Endothelial cell of umbilical vein (primary cell): ENCODE measurements around the gene PLK5. TPM values are rescaled to one million over a fixed set of nuclear protein-coding genes. Genes with fewer than 3 reads are reported as not detected.

Experiments used
- BruUV-seq: library from RNA; stranded (reverse); fragments of 400-500 nt; replicated peaks from 2 replicates; lab custom pipeline; 2021; lab: Mats Ljungman, UMichigan
- CTCF ChIA-PET: fragments of 300-600, 350-600 bp; sonication (Branson Sonifier 250); formaldehyde crosslinking; loops from one replicate; lab custom pipeline; 2021; ENCODE audit warnings: antibody characterized with exemption, inconsistent platforms; lab: Charles Lee
- POLR2A ChIA-PET: fragments of 300-600, 350-600 bp; sonication (Branson Sonifier 250); formaldehyde crosslinking; loops from one replicate; lab custom pipeline; 2021; ENCODE audit warnings: antibody characterized with exemption, inconsistent platforms; lab: Charles Lee
- DNase-seq: peaks from one replicate; pipeline ENCODE4 v3.0.0-alpha.2; 2011; ENCODE audit warnings: low read depth, low spot score
- FAIRE-seq: peaks from 2 replicates; lab custom pipeline; 2011; peaks lifted over from hg19 to GRCh38; lab: Jason Lieb, UNC
- H2AFZ ChIP-seq: 2 replicates; pipeline ENCODE4 v1.6.0; 2012; ENCODE audit warnings: low read depth, low read length, control low read depth, inconsistent platforms
- H3K27ac ChIP-seq: 2 replicates; pipeline ENCODE4 v1.5.1; 2011; ENCODE audit warnings: low read depth, mild to moderate bottlenecking, control low read depth, low read length, moderate library complexity; ENCODE audit not compliant: insufficient read depth
- H3K27me3 ChIP-seq, 2 experiments: 2 replicates each; pipeline versions ENCODE4 v1.6.0 to v1.6.1; 2011; ENCODE audit warnings: low read length in 2 of 2, mixed read lengths in 1 of 2; ENCODE audit not compliant: control insufficient read depth in 2 of 2, insufficient read depth in 2 of 2
- H3K36me3 ChIP-seq, 2 experiments: 2 replicates in 1 of 2; 3 replicates in 1 of 2; pipeline ENCODE4 v1.5.1; 2011; ENCODE audit warnings: low read length in 2 of 2, mild to moderate bottlenecking in 1 of 2, moderate library complexity in 1 of 2; ENCODE audit not compliant: control insufficient read depth in 2 of 2, insufficient read depth in 2 of 2; ENCODE audit errors: extremely low read depth in 1 of 2
- H3K4me1 ChIP-seq: 3 replicates; pipeline ENCODE4 v1.5.1; 2011; ENCODE audit warnings: mild to moderate bottlenecking, low read length; ENCODE audit not compliant: control insufficient read depth, insufficient read depth; ENCODE audit errors: extremely low read depth
- H3K4me2 ChIP-seq: 2 replicates; pipeline ENCODE4 v1.6.1; 2011; ENCODE audit warnings: low read length, control low read depth, mixed read lengths; ENCODE audit not compliant: insufficient read depth
- H3K4me3 ChIP-seq, 3 experiments: fragments of 200-600 bp in 1 of 3; sonication (generic), shearing (Covaris generic) in 1 of 3; replicated peaks in 1 of 3; 2 replicates each; pipeline ENCODE4 v1.5.1; 2011 to 2016; ENCODE audit warnings: control low read depth in 3 of 3, low read length in 3 of 3, mild to moderate bottlenecking in 2 of 3, inconsistent platforms in 1 of 3, low read depth in 1 of 3, moderate library complexity in 1 of 3; ENCODE audit not compliant: insufficient read depth in 1 of 3
- H3K79me2 ChIP-seq: 2 replicates; pipeline ENCODE4 v1.6.0; 2012; ENCODE audit warnings: low read length, inconsistent platforms; ENCODE audit not compliant: control insufficient read depth, insufficient read depth
- H3K9ac ChIP-seq: replicated peaks from 2 replicates; pipeline ENCODE3; 2011; ENCODE audit warnings: low read length, control low read depth; ENCODE audit not compliant: insufficient read depth; ENCODE audit errors: extremely low read depth
- H3K9me1 ChIP-seq: replicated peaks from 3 replicates; pipeline ENCODE4 v1.6.0; 2011; ENCODE audit warnings: mild to moderate bottlenecking, low read length; ENCODE audit not compliant: control insufficient read depth, insufficient read depth; ENCODE audit errors: extremely low read depth
- H3K9me3 ChIP-seq: replicated peaks from 2 replicates; pipeline ENCODE4 v1.5.1; 2012; ENCODE audit warnings: low read length, inconsistent platforms; ENCODE audit not compliant: control insufficient read depth, insufficient read depth
- H4K20me1 ChIP-seq: replicated peaks from 2 replicates; pipeline ENCODE3; 2011; ENCODE audit warnings: mild to moderate bottlenecking, low read length; ENCODE audit not compliant: control insufficient read depth, insufficient read depth; ENCODE audit errors: extremely low read depth
- EZH2 ChIP-seq: IDR thresholded peaks from 2 replicates; pipeline ENCODE4 v1.6.1; 2012; ENCODE audit warnings: borderline replicate concordance, low read depth, mild to moderate bottlenecking, moderate library complexity, low read length, inconsistent platforms; ENCODE audit not compliant: severe bottlenecking
- GATA2 ChIP-seq: IDR thresholded peaks from 2 replicates; pipeline ENCODE4 v1.7.0; 2011; ENCODE audit warnings: low read depth, mild to moderate bottlenecking, moderate library complexity, mixed read lengths, low read length; ENCODE audit not compliant: insufficient read length, insufficient read depth
- MYC ChIP-seq: IDR thresholded peaks from one replicate; pipeline ENCODE4 v1.6.1; 2011; ENCODE audit warnings: mild to moderate bottlenecking, low read depth, low read length
- POLR2AphosphoS5 ChIP-seq: IDR thresholded peaks from 2 replicates; pipeline ENCODE4 v1.6.1; 2012; ENCODE audit warnings: low read depth, mild to moderate bottlenecking, control low read depth, low read length, moderate library complexity; ENCODE audit not compliant: insufficient read depth
- dilution Hi-C: fragments of 300-500 bp; cut with MboI; formaldehyde crosslinking; loops from one replicate; pipeline ENCODE4 v1.15.0; 2019; ENCODE audit warnings: low sequenced_read_pairs; ENCODE audit not compliant: extremely low pct_ligation_motif_present
- intact Hi-C: fragments of 100-400 bp; cut with micrococcal nuclease; formaldehyde crosslinking; loops from one replicate; pipeline ENCODE4 v1.10.0; 2022
- polyA plus RNA-seq, 4 experiments: library from polyadenylated mRNA; depleted of rRNA in 3 of 4; stranded (reverse) in 3 of 4; unstranded in 1 of 4; fragments of >200 nt; gene quantifications; 2 replicates each; pipeline versions ENCODE4 v1.2.1 to v1.2.3, GENCODE V29; 2011 to 2012; ENCODE audit warnings: missing spikeins in 1 of 4
- total RNA-seq: library from RNA; stranded (reverse); gene quantifications from 2 replicates; pipeline ENCODE4 v1.2.3, GENCODE V29; 2021
- TF ChIP-seq, protein P1 (sequence below): IDR thresholded peaks from 2 replicates; pipeline ENCODE4 v1.6.1; 2011; ENCODE audit not compliant: insufficient read depth, insufficient read length

Gene PLK5
- total and polyA plus RNA-seq, 2 donors (not counting 3 experiments of a cell fraction or from before 2014, with no cell fraction given): not detected

DNA sequence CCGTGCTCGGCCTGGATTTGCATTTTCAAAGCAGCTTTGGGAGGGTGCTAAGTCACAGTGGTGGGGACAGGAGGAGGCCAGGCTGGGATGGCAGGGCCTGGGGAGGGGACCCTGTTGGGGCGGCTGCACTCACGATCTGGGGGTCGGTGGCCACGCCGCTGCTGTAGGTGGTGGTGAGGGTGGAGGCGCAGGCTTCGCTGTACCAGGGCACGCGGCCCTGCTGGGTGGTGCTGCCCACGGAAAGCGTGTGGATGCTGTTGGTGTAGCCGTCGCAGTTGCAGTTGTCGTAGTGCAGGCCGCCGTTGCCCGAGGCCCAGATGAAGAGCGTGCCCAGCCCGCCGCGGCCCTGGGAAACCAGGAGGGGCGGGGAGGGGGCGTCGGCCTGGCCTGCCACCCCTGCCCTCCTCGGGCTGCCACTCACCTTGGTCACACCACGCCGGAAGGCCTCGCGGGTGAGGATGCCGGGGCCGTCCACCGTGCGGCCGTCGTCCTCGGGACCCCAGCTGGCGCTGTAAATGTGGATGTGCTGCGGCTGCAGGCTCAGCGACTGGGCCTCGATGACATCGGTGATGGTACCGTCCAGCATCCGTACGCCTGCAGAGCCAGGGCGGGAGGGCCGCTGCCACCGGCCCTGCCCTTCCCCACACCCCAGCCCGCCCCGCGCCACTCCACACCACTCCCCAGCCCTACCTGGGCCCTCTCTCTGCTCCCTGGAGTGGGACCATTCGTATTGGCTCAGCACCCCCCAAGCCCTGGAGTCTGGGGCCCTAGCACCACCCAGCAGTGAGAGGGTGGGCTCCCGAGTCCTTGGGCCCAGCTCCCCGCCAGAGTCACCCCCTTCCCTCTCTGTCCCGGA lies 36.9 kb upstream of the PLK5 start:
- POLR2A ChIA-PET: no interaction called here
- CTCF ChIA-PET: interaction anchor here (1.0 kb wide), 1 partner anchor 59 kb away, joined by 3 read pairs; no protein-coding TSS in a partner anchor
- DNase-seq: no peak
- Histone ChIP-seq H3K4me1 (peaks cover 10% of the 10 kb centered on the region), H3K9me1 (no peaks in the 10 kb centered on the region), H3K27me3 (peaks cover 0 to 6% of the 10 kb centered on the region in 2 experiments), H3K9me3 (no peaks in the 10 kb centered on the region), H4K20me1 (no peaks in the 10 kb centered on the region), H2AFZ (no peak overlapping the region), H3K36me3 (no peaks in the 10 kb centered on the region), H3K9ac (no peak overlapping the region), H3K4me3 (no peak overlapping the region), H3K4me2 (no peak overlapping the region), H3K27ac (no peak overlapping the region), H3K79me2 (no peaks in the 10 kb centered on the region)
- dilution Hi-C loops: no loop called here
- no peak for FAIRE-seq
- no TSS peak for BruUV-seq
- TF ChIP-seq MYC: no peak
- TF ChIP-seq, protein P1, sequence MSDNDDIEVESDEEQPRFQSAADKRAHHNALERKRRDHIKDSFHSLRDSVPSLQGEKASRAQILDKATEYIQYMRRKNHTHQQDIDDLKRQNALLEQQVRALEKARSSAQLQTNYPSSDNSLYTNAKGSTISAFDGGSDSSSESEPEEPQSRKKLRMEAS: no peak
- no peak for TF ChIP-seq POLR2AphosphoS5
- no peak for TF ChIP-seq GATA2
- TF ChIP-seq EZH2: no peak
- intact Hi-C loops: no loop called here
